ENCODE results near the gene PPP1R13B. TPM values are rescaled to one million over a fixed set of nuclear protein-coding genes. Genes with fewer than 3 reads are reported as not detected.

The PPP1R13B gene
- total RNA-seq, 1 experiment from 2014 or later: 16.2 TPM

- DNase-seq (ENCODE audit: unreplicated experiment): no peak
- H3K36me3 Mint-ChIP-seq (ENCODE audit: insufficient read depth, unreplicated experiment): peaks cover 32% of the 10 kb centered on the region
- no peaks in the 10 kb centered on the region for H3K4me1 Mint-ChIP-seq (ENCODE audit: insufficient read depth, unreplicated experiment)
- no peak overlapping the region for H3K27ac Mint-ChIP-seq (ENCODE audit: low read depth, unreplicated experiment)
- ChIA-PET CTCF (interaction anchor here (0.7 kb wide), 1 partner anchor 136 kb away, joined by 4 read pairs; no protein-coding TSS in a partner anchor), POLR2A (interaction anchor here (0.6 to 0.7 kb wide), 2 partner anchors 10 to 479 kb away, joined by 3 read pairs; no protein-coding TSS in a partner anchor)
- intact Hi-C loops (cut with micrococcal nuclease): no loop called here
- H3K27me3 Mint-ChIP-seq (ENCODE audit: insufficient read depth, unreplicated experiment): no peaks in the 10 kb centered on the region
- TF ChIP-seq CTCF (IDR thresholded peaks at IDR 0.05; ENCODE audit: unreplicated experiment): no peak
- BruUV-seq (replicated peaks): no TSS peak
- H3K9me3 Mint-ChIP-seq (ENCODE audit: unreplicated experiment): peaks cover 6% of the 10 kb centered on the region
- H3K4me3 Mint-ChIP-seq (ENCODE audit: unreplicated experiment): no peak overlapping the region
These were observed 71.9 kb downstream of the PPP1R13B start for GRCh38 chr14:103775506-103775905.

GRCh38 chr14:103773521-103773920 lies 73.9 kb downstream of the PPP1R13B start:
- POLR2A ChIA-PET: no interaction called here
- no TSS peak for BruUV-seq (replicated peaks)
- TF ChIP-seq CTCF (IDR thresholded peaks at IDR 0.05; ENCODE audit: unreplicated experiment): no peak
- Mint-ChIP-seq H3K27me3 (ENCODE audit: insufficient read depth, unreplicated experiment) (no peaks in the 10 kb centered on the region), H3K27ac (ENCODE audit: low read depth, unreplicated experiment) (no peak overlapping the region), H3K4me1 (ENCODE audit: insufficient read depth, unreplicated experiment) (no peaks in the 10 kb centered on the region), H3K36me3 (ENCODE audit: insufficient read depth, unreplicated experiment) (peaks cover 18% of the 10 kb centered on the region), H3K4me3 (ENCODE audit: unreplicated experiment) (no peak overlapping the region), H3K9me3 (ENCODE audit: unreplicated experiment) (peaks cover 6% of the 10 kb centered on the region)
- intact Hi-C loops (cut with micrococcal nuclease): no loop called here
- no peak for DNase-seq (ENCODE audit: unreplicated experiment)
- CTCF ChIA-PET: no interaction called here

- Mint-ChIP-seq H3K27me3 (ENCODE audit: insufficient read depth, unreplicated experiment) (no peaks in the 10 kb centered on the region), H3K36me3 (ENCODE audit: insufficient read depth, unreplicated experiment) (peaks cover 16% of the 10 kb centered on the region), H3K9me3 (ENCODE audit: unreplicated experiment) (peaks cover 6% of the 10 kb centered on the region), H3K4me3 (ENCODE audit: unreplicated experiment) (no peak overlapping the region), H3K27ac (ENCODE audit: low read depth, unreplicated experiment) (no peak overlapping the region), H3K4me1 (ENCODE audit: insufficient read depth, unreplicated experiment) (peaks cover 5% of the 10 kb centered on the region)
- intact Hi-C loops (cut with micrococcal nuclease): no loop called here
- POLR2A ChIA-PET: interaction anchor here (0.6 kb wide), 1 partner anchor 101 kb away, joined by 4 read pairs; no protein-coding TSS in a partner anchor
- CTCF ChIA-PET: no interaction called here
- BruUV-seq (replicated peaks): no TSS peak
- TF ChIP-seq CTCF (IDR thresholded peaks at IDR 0.05; ENCODE audit: unreplicated experiment): no peak
- no peak for DNase-seq (ENCODE audit: unreplicated experiment)
These were observed 75.2 kb downstream of the PPP1R13B start for GRCh38 chr14:103772078-103772712.

- DNase-seq (ENCODE audit: unreplicated experiment): no peak
- H3K27me3 Mint-ChIP-seq (ENCODE audit: insufficient read depth, unreplicated experiment): no peaks in the 10 kb centered on the region
- H3K4me1 Mint-ChIP-seq (ENCODE audit: insufficient read depth, unreplicated experiment): peaks cover 5% of the 10 kb centered on the region
- peaks cover 6% of the 10 kb centered on the region for H3K9me3 Mint-ChIP-seq (ENCODE audit: unreplicated experiment)
- H3K36me3 Mint-ChIP-seq (ENCODE audit: insufficient read depth, unreplicated experiment): peaks cover 12% of the 10 kb centered on the region
- POLR2A ChIA-PET: no interaction called here
- CTCF ChIA-PET: interaction anchor here (0.6 kb wide), 1 partner anchor 122 kb away, joined by 4 read pairs; no protein-coding TSS in a partner anchor
- BruUV-seq (replicated peaks): no TSS peak
- no peak for TF ChIP-seq CTCF (IDR thresholded peaks at IDR 0.05; ENCODE audit: unreplicated experiment)
- no peak overlapping the region for H3K4me3 Mint-ChIP-seq (ENCODE audit: unreplicated experiment)
- H3K27ac Mint-ChIP-seq (ENCODE audit: low read depth, unreplicated experiment): no peak overlapping the region
- intact Hi-C loops (cut with micrococcal nuclease): no loop called here
These were observed 76.5 kb downstream of the PPP1R13B start for GRCh38 chr14:103770902-103771301.

Measured in MCF 10A (cell line).